Fibroblast of mammary gland (primary cell): Measurements from ENCODE around the gene TTC39C.
A peak's percentile ranks its signal among the peaks of the same experiment; 100 is the strongest.

Experiments
- DNase-seq: peaks from one replicate; pipeline ENCODE4 v3.0.0-alpha.2; 2010; ENCODE audit warnings: low read depth
- H3K4me3 ChIP-seq: 2 replicates; pipeline ENCODE4 v1.5.1; 2011; ENCODE audit warnings: low read depth, mild to moderate bottlenecking, low read length, moderate library complexity; ENCODE audit not compliant: control insufficient read depth
- TF ChIP-seq, protein P1 (sequence below): conservative IDR thresholded peaks from 2 replicates; pipeline ENCODE4 v1.5.1; 2011; ENCODE audit warnings: low read depth, low read length, inconsistent platforms; ENCODE audit not compliant: control insufficient read depth, insufficient read depth

The TTC39C gene

DNA sequence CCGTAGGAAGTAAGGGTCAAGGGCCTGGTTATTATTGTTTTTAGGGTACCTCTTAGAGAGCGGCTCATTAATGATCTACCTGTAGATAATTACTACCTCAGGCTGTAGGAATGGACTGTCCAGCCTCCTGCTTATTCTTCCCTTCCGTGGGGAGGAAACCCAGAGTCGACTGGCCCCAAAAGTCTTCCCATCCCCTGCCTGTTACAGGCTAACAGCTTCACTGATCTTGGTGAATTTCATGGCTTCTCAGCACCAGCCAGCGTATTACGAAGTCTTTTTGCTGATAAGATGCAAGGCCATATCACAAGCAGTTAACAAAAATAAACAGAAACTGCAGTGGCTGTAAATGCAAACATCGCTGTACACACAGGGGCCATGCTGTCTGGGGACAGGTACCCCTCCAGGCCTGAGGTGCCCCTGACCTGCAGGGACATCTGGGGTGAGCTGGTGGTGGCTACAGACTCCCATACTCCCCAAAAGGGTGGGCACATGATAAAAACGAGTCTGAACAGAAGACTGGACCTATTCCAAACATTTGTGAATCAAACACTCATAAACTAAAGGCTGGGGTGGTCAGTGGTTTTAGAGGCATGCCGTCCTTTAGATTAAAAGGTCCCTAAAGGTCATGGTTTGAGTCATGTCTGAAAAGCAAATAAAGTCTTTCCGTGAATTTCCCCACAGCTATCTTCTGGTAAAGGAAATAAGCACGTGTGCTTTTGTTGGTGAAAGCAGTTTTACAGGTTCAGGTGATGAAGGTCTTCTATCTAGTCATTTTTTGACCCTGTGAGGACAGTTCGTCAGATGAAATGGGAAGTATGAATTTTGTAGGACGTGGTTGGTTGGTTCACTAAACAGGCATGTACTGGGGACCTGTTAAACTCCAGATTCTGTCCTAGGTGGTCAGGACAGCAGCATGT, 36.7 kb downstream of the TTC39C start:
- DNase-seq: peak; percentile 57
- TF ChIP-seq, protein P1, sequence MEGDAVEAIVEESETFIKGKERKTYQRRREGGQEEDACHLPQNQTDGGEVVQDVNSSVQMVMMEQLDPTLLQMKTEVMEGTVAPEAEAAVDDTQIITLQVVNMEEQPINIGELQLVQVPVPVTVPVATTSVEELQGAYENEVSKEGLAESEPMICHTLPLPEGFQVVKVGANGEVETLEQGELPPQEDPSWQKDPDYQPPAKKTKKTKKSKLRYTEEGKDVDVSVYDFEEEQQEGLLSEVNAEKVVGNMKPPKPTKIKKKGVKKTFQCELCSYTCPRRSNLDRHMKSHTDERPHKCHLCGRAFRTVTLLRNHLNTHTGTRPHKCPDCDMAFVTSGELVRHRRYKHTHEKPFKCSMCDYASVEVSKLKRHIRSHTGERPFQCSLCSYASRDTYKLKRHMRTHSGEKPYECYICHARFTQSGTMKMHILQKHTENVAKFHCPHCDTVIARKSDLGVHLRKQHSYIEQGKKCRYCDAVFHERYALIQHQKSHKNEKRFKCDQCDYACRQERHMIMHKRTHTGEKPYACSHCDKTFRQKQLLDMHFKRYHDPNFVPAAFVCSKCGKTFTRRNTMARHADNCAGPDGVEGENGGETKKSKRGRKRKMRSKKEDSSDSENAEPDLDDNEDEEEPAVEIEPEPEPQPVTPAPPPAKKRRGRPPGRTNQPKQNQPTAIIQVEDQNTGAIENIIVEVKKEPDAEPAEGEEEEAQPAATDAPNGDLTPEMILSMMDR: no peak
- no peak overlapping the region for H3K4me3 ChIP-seq

DNA sequence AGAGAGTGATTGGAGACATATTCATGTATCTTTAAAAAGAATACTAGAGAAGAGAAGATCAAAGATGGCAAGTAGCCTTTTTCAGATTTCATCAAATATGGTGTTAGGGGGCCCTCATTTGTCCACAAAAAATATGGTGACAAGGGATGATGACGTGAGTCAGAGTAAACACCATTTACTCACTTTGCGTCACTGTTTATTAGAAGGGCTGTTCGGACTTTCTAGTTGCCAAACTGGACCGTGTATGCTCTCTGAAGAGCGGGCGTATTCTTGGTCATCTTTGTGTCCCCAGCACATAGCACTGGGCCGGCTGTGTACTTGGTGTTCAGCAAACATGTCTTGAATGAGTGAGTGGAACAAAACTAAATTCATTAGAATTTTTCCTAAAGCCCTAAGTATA, 37.5 kb downstream of the TTC39C start:
- TF ChIP-seq, protein P1: no peak
- DNase-seq: peak; percentile 46
- no peak overlapping the region for H3K4me3 ChIP-seq

DNA sequence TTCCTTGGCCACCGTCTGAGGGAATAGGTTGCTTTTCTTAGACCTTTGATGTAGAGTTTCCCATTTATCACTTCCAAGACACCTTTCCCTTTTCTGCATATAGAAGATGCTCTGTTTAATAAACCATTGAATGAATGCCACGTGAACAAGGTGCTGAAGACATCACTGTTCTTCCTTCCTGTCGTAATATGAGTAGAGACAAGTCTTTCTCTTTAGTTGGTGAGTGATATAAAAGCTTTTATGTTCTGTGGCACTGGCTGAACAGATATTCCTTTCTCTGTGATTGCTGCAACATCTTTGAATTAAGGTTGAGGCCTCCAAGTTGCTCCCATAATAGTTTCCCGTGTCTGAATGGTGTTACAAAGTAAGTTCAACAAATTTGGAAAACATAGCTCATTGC, 38.7 kb downstream of the TTC39C start:
- no peak overlapping the region for H3K4me3 ChIP-seq
- no peak for DNase-seq
- TF ChIP-seq, protein P1: no peak

DNA sequence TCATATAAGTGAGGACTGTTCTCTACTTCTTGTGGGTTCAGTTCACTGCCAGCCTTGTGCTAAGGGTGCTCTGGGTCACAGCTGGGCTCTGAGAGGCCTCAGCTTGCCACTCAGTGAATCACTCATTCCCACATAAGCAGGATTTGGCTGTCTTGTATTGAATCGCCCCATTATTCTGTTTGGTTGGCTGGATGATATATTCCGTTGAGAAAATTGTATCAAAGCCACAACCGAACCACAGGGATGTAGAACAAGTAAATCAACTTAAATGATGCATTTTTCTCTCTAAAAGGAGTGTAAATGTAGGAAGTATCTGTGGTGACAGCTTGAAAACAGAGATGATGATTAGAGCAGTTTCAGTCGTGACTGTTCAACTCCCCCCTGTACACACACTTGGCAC, 39.6 kb downstream of the TTC39C start:
- TF ChIP-seq, protein P1: no peak
- H3K4me3 ChIP-seq: no peak overlapping the region
- peak; percentile 74 for DNase-seq

DNA sequence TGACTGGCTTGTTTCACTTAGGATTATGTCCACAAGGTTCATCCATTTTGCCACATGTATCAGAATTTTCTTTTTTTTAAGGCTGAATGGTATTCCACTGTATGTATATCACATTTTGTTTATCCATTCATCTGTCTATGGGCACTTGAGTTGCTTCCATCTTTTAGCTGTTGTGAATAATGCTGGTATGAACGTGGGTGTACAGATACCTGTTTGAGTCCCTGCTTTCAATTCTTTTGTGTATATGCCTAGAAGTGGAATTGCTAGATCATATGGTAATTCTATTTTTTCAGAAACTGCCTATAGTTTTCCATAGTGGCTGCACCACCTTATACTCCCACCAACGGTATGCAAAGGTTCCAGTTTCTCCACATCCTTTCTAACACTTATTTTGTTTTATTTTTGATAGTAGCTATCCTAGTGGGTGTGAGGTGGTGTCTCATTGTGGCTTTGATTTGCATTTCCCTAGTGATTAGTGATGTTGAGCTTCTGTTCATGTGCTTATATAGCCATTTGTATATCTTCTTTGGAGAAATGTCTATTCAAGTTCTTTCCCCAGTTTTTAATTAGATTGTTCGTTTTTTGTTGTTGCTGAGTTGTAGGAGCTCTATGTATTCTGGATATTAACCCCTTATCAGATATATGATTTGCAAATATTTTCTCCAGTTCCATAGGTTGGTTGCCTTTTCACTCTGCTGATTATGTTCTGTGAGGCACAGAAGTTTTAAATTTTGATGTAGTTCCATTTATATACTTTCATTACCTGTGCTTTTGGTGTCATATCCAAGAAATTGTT, 40.7 kb downstream of the TTC39C start:
- DNase-seq: no peak
- H3K4me3 ChIP-seq: no peak overlapping the region
- TF ChIP-seq, protein P1: no peak

DNA sequence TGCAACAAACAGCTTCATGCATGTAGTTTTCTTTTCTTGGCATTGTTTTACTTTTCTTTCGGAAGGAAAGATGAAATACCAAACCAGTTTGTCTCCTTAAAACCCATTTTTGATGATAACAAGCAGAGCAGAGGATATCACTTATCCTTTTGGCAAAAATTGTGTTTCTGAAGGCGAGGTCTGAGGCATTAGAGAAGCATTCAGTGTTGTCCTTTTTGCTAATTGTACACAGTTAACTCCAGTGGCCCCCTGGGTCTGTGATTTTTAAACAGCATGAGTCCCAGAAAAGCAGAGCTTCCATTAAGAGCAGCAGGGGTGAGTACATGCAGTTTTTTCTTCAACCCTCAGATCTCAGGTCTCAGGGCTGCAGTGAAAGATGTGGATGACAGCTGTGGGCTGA, 41.3 kb downstream of the TTC39C start:
- TF ChIP-seq, protein P1: no peak
- no peak overlapping the region for H3K4me3 ChIP-seq
- no peak for DNase-seq
